ENCODE data around the gene KATNBL1.

KATNBL1 gene

GRCh38 chr15:34223904-34224596, 14.2 kb upstream of the KATNBL1 start:
- TF ChIP-seq CTCF (IDR thresholded peaks at IDR 0.05; ENCODE audit: low read length, missing control alignments) = no peak
- H3K4me3 ChIP-seq (replicated peaks; ENCODE audit: low read depth, low read length) = peak overlapping the region; percentile 100
- no peak for DNase-seq (ENCODE audit: low read depth)

- DNase-seq (ENCODE audit: low read depth) = no peak
- no peak for TF ChIP-seq CTCF (IDR thresholded peaks at IDR 0.05; ENCODE audit: low read length, missing control alignments)
- no peak overlapping the region for H3K4me3 ChIP-seq (replicated peaks; ENCODE audit: low read depth, low read length)
Observed at GRCh38 chr15:34217587-34218225, 7.8 kb upstream of the KATNBL1 start.

- no peak for DNase-seq (ENCODE audit: low read depth)
- no peak for TF ChIP-seq CTCF (IDR thresholded peaks at IDR 0.05; ENCODE audit: low read length, missing control alignments)
- no peak overlapping the region for H3K4me3 ChIP-seq (replicated peaks; ENCODE audit: low read depth, low read length)
Observed at GRCh38 chr15:34216527-34217270, 6.8 kb upstream of the KATNBL1 start.

GRCh38 chr15:34214135-34214534, 4.2 kb upstream of the KATNBL1 start:
- no peak overlapping the region for H3K4me3 ChIP-seq (replicated peaks; ENCODE audit: low read depth, low read length)
- no peak for TF ChIP-seq CTCF (IDR thresholded peaks at IDR 0.05; ENCODE audit: low read length, missing control alignments)
- DNase-seq (ENCODE audit: low read depth) = no peak

- no peak for TF ChIP-seq CTCF (IDR thresholded peaks at IDR 0.05; ENCODE audit: low read length, missing control alignments)
- no peak overlapping the region for H3K4me3 ChIP-seq (replicated peaks; ENCODE audit: low read depth, low read length)
- DNase-seq (ENCODE audit: low read depth) = no peak
Observed at GRCh38 chr15:34213690-34214089, 3.8 kb upstream of the KATNBL1 start.

- H3K4me3 ChIP-seq (replicated peaks; ENCODE audit: low read depth, low read length) = no peak overlapping the region
- TF ChIP-seq CTCF (IDR thresholded peaks at IDR 0.05; ENCODE audit: low read length, missing control alignments) = no peak
- DNase-seq (ENCODE audit: low read depth) = no peak
Observed at GRCh38 chr15:34206011-34206410, 3.9 kb downstream of the KATNBL1 start.
